GM12891 (cell line): ENCODE measurements around the gene PIAS4.

Experiments used
- PAX5 ChIP-seq: IDR thresholded peaks from 2 replicates; pipeline ENCODE4 v1.6.1; 2011; ENCODE audit warnings: low read length, moderate library complexity, mild to moderate bottlenecking; ENCODE audit not compliant: insufficient read depth, severe bottlenecking
- POLR2A ChIP-seq: IDR thresholded peaks from 2 replicates; pipeline ENCODE4 v1.6.1; 2011; ENCODE audit warnings: low read depth, low read length, control low read depth
- POLR2AphosphoS5 ChIP-seq: IDR thresholded peaks from 2 replicates; pipeline ENCODE4 v1.6.1; 2011; ENCODE audit warnings: low read depth, low read length, control low read depth
- POU2F2 ChIP-seq: IDR thresholded peaks from 2 replicates; pipeline ENCODE4 v1.6.1; 2011; ENCODE audit warnings: low read depth, mild to moderate bottlenecking, control low read depth, low read length, moderate library complexity
- TAF1 ChIP-seq: IDR thresholded peaks from 2 replicates; pipeline ENCODE4 v1.6.1; 2011; ENCODE audit warnings: low read depth, low read length, control low read depth

DNA sequence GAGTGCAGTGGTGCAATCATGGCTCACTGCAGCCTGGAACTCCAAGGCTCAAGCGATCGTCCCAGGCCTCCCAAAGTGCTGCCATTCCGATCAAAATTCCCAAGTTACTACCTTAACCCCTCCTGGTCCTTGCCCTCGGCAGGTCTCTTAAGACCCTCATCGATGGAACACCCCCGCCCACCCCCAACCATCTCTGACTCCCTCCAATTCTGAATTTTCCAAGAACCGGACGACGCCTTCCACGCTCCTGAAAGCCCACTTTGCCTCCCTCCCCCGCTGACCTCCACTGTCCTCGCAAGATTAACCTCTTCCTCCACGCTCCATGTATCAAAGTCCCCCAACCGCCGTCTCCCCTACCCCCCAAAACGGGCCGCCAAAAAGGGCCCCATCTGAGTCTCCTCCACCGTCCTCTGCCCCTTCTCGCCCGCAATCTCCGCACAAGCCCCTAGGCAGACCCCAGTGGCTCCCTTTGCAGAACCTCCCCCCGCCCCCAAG lies 37.2 kb upstream of the PIAS4 start:
- TF ChIP-seq TAF1 = no peak
- TF ChIP-seq POLR2AphosphoS5 = no peak
- TF ChIP-seq POLR2A = no peak
- TF ChIP-seq PAX5 = no peak
- TF ChIP-seq POU2F2 = no peak
